Measurements from ENCODE around the gene KLHL10. TPM values are rescaled to one million over a fixed set of nuclear protein-coding genes. Genes with fewer than 3 reads are reported as not detected.

The KLHL10 gene
- total RNA-seq, 2 experiments from 2014 or later, result not detected

DNA sequence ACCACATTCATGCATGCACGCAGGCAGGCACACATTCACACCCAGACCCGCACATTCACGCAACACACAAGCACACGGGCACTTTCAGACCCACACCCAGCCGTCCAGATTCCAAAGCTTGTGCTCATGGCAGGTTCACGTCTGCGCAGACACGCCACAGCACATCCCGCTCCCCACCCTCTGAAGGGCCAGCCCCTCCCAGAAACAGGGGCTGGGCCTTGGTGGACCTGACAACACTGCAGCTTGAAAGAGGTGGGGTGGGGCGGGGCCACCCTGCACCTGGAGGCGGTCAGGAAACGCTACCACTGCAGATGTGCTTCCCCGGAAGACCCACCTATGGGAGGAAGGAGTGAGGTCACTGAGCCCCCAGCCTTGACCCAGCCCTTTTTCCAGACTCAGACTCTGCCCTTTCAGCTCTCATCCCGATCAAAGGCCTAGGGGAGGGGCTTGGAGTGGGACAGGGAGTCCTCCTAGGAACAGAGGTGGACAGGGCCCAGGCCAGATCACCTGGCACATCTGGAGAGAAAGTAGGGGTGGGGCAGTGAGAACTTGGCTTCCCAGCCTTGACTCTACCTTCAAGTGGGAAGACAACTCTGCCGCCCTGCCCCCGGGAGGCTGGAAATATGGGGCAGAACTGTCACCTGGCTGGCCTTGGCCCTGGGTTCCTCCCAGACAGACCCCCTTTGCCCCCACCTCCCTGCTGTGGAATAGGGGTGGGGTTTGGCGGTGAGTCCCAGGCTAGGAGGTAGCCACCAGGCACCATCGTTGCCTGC lies 36.8 kb upstream of the KLHL10 start:
- Histone ChIP-seq H3K4me3 (ENCODE audit: low read depth, low read length, poor library complexity, severe bottlenecking) (no peak overlapping the region), H3K79me2 (ENCODE audit: insufficient read depth, low read depth, low read length) (no peaks in the 10 kb centered on the region), H3K4me1 (ENCODE audit: insufficient read depth, low read length, poor library complexity, severe bottlenecking) (peaks cover 28% of the 10 kb centered on the region), H4K20me1 (ENCODE audit: insufficient read depth, low read length) (no peaks in the 10 kb centered on the region), H3K9me2 (ENCODE audit: insufficient read depth, low read length) (no peaks in the 10 kb centered on the region), H3K9me3 (ENCODE audit: low read length) (no peaks in the 10 kb centered on the region), H3K4me2 (ENCODE audit: low read length) (peak overlapping the region; percentile 36), H2AFZ (ENCODE audit: low read length) (peak overlapping the region; percentile 70; the same call in 1 of the 2 replicates), H3K27ac (ENCODE audit: low read depth, low read length, poor library complexity, severe bottlenecking) (no peak overlapping the region), H3K36me3 (ENCODE audit: insufficient read depth, low read length) (no peaks in the 10 kb centered on the region)
- TF ChIP-seq, protein P1, sequence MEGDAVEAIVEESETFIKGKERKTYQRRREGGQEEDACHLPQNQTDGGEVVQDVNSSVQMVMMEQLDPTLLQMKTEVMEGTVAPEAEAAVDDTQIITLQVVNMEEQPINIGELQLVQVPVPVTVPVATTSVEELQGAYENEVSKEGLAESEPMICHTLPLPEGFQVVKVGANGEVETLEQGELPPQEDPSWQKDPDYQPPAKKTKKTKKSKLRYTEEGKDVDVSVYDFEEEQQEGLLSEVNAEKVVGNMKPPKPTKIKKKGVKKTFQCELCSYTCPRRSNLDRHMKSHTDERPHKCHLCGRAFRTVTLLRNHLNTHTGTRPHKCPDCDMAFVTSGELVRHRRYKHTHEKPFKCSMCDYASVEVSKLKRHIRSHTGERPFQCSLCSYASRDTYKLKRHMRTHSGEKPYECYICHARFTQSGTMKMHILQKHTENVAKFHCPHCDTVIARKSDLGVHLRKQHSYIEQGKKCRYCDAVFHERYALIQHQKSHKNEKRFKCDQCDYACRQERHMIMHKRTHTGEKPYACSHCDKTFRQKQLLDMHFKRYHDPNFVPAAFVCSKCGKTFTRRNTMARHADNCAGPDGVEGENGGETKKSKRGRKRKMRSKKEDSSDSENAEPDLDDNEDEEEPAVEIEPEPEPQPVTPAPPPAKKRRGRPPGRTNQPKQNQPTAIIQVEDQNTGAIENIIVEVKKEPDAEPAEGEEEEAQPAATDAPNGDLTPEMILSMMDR (conservative IDR thresholded peaks at IDR 0.05; ENCODE audit: low read length), result no peak
- no peak for TF ChIP-seq EZH2phosphoT487 (IDR thresholded peaks at IDR 0.05; ENCODE audit: borderline replicate concordance, low read depth, low read length)
- ChIA-PET CTCF (ENCODE audit: unreplicated experiment) (interaction anchor here (0.6 kb wide), 2 partner anchors 76 to 1007 kb away, joined by 6 to 10 read pairs; no protein-coding TSS in a partner anchor), POLR2A (interaction anchor here (0.6 to 1.0 kb wide), 2 partner anchors 25 to 64 kb away, joined by 3 to 4 read pairs; no protein-coding TSS in a partner anchor)
- intact Hi-C loops (cut with micrococcal nuclease; ENCODE audit: unreplicated experiment), result loop anchor here (1.0 kb wide), 2 partner anchors 62 to 159 kb away; no protein-coding TSS in a partner anchor
- peak; percentile 70 for DNase-seq (ENCODE audit: low spot score)
- no TSS peak for BruUV-seq (replicated peaks)

DNA sequence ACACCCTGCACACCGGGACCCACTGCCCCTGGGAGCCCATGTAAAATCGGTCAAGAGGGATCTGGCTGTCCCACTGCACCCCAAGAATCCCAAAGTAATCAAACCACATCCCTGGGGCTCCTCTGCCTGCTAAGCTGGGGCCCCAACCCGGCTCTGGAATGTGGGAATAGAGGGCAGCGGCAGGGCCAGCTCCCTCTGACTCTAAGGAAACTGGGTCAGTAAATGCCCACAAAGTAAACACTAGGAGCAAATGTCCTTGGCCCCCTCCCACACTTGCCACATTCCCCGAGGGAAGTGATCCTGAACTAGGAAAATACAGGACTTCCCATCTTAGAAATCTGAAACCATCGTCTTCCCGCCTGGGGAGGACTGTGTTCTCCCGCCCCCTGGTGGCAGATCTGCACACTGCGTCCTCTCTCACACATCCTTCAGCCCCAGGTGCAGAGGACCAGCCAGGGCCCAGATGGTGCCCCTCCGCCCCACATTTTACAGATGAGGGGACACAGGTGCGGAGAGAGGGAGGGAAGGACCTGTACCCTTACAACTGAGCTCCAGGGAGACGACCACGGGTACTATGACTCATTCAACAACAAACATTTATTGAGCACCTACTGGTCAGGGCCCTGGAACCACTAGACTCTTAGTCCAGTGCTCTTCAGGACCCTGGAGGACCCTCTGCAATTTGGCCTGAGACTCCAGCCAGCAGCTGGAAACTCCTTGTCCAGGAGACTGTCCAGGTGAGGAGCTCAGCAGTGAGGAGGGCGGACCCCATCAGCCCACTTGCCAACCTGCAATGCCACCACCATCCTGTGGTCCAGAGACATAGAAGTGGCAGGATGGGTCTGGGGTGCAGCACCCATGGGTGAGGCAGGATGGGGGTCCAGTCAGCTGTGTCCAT lies 36.0 kb upstream of the KLHL10 start:
- ChIA-PET POLR2A (interaction anchor here (0.6 to 1.0 kb wide), 2 partner anchors 63 to 75 kb away, joined by 3 to 4 read pairs; no protein-coding TSS in a partner anchor), CTCF (ENCODE audit: unreplicated experiment) (interaction anchor here (0.6 to 0.8 kb wide), 2 partner anchors 158 to 504 kb away, joined by 3 to 4 read pairs; no protein-coding TSS in a partner anchor)
- Histone ChIP-seq H3K36me3 (ENCODE audit: insufficient read depth, low read length) (no peaks in the 10 kb centered on the region), H3K79me2 (ENCODE audit: insufficient read depth, low read depth, low read length) (no peaks in the 10 kb centered on the region), H3K4me2 (ENCODE audit: low read length) (peak overlapping the region; percentile 36), H3K4me1 (ENCODE audit: insufficient read depth, low read length, poor library complexity, severe bottlenecking) (peaks cover 28% of the 10 kb centered on the region), H4K20me1 (ENCODE audit: insufficient read depth, low read length) (no peaks in the 10 kb centered on the region), H3K9me2 (ENCODE audit: insufficient read depth, low read length) (no peaks in the 10 kb centered on the region), H2AFZ (ENCODE audit: low read length) (peak overlapping the region; percentile 70), H3K9me3 (ENCODE audit: low read length) (no peaks in the 10 kb centered on the region), H3K4me3 (ENCODE audit: low read depth, low read length, poor library complexity, severe bottlenecking) (no peak overlapping the region), H3K27ac (ENCODE audit: low read depth, low read length, poor library complexity, severe bottlenecking) (no peak overlapping the region)
- intact Hi-C loops (cut with micrococcal nuclease; ENCODE audit: unreplicated experiment), result loop anchor here (1.0 kb wide), 2 partner anchors 63 to 158 kb away; no protein-coding TSS in a partner anchor
- no TSS peak for BruUV-seq (replicated peaks)
- TF ChIP-seq, protein P1 (conservative IDR thresholded peaks at IDR 0.05; ENCODE audit: low read length), result peak; percentile 97
- no peak for TF ChIP-seq EZH2phosphoT487 (IDR thresholded peaks at IDR 0.05; ENCODE audit: borderline replicate concordance, low read depth, low read length)
- DNase-seq (ENCODE audit: low spot score), result peak; percentile 82
